Urinary bladder (tissue), 4 donors: Measurements from ENCODE around the gene FIGLA. TPM values are rescaled to one million over a fixed set of nuclear protein-coding genes. Genes with fewer than 3 reads are reported as not detected.

ENCODE experiments used
- DNase-seq: peaks from one replicate; pipeline ENCODE4 v3.0.0-alpha.2; 2015; ENCODE audit errors: extremely low spot score
- H3K27ac ChIP-seq: one replicate; pipeline ENCODE4 v1.5.1; 2013; ENCODE audit warnings: low read depth, mild to moderate bottlenecking, moderate library complexity
- H3K36me3 ChIP-seq: one replicate; pipeline ENCODE4 v1.6.1; 2013; ENCODE audit warnings: mild to moderate bottlenecking, moderate library complexity; ENCODE audit not compliant: insufficient read depth
- H3K4me1 ChIP-seq: one replicate; pipeline ENCODE4 v1.6.1; 2013; ENCODE audit warnings: mild to moderate bottlenecking, moderate library complexity; ENCODE audit not compliant: insufficient read depth
- H3K4me3 ChIP-seq: one replicate; pipeline ENCODE4 v1.5.1; 2013; ENCODE audit warnings: low read depth, low read length
- WGBS: extraction: QIAGEN DNeasy Blood & Tissue Kit; methylation state at CpG from one replicate; pipeline ENCODE4 v1.1.7; 2013; 5-methylcytosine and 5-hydroxymethylcytosine counted together
- polyA plus RNA-seq: library from polyadenylated mRNA; stranded (reverse); fragments of 200-250 nt; gene quantifications from one replicate; pipeline ENCODE4 v1.2.3, GENCODE V29; 2013
- total RNA-seq: library from RNA; depleted of rRNA; stranded (reverse); fragments of >200 nt; gene quantifications from one replicate; pipeline ENCODE4 v1.2.3, GENCODE V29; 2014
- donor health status: healthy with polysubstance abuse.
- donor health status: healthy.

FIGLA gene
- total and polyA plus RNA-seq, 2 donors, result not detected

DNA sequence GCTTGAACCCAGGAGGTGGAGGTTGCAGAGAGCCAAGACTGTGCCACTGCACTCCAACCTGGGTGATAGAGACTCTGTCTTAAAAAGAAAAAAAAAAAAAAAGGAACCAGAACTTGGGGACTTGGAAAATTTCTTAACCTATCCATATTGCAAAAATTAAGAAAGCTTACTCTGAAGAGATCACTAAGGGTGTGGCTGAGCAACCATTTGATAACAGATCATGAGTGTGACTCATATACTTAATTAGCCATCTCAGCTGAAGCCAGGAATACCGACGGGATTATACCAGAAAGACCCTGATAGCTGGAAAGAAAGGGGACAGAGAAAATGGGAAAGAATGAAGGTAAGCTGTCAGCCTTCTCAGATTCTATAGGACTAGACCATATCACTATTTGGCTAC lies 15.3 kb downstream of the FIGLA start:
- H3K36me3 ChIP-seq, result no peaks in the 10 kb centered on the region
- H3K4me3 ChIP-seq, result no peak overlapping the region
- DNase-seq, result no peak
- H3K4me1 ChIP-seq, result no peaks in the 10 kb centered on the region
- H3K27ac ChIP-seq, result no peak overlapping the region
- WGBS, result 56% methylated on average over 2 of the region's 2 CpGs

DNA sequence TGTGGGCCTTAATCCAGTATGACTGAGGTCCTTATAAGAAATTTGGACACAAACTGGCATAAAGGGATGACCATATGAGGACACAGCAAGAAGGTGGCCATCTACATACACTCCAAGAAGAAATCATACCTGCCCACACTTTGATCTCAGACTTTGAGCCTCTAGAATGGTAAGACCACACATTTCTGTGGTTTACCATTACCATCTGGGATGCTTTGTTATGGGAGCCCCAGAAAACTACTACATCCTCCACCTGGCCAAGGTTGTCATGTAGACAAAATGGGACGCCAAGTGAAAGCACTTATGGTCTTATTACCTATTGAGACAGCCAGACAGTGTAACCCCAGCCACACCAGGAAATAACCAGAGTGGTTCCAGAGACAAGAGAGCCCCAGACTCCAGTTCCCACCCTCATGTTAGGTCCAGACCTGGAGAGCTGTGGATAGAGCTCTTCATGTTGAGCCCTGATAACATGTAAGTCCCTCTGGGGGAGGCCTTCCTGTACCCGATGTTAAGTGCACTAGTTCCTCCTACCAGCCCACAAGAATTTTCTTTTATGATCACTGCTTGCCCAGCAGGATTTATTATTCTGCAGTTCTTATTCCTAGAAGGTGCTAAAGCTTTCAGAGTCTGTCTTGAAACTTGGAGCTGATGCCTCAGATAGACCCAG lies 17.8 kb downstream of the FIGLA start:
- no peaks in the 10 kb centered on the region for H3K36me3 ChIP-seq
- WGBS, result 77% methylated on average over 2 of the region's 2 CpGs
- peaks cover 1% of the 10 kb centered on the region for H3K4me1 ChIP-seq
- DNase-seq, result no peak
- no peak overlapping the region for H3K4me3 ChIP-seq
- no peak overlapping the region for H3K27ac ChIP-seq

DNA sequence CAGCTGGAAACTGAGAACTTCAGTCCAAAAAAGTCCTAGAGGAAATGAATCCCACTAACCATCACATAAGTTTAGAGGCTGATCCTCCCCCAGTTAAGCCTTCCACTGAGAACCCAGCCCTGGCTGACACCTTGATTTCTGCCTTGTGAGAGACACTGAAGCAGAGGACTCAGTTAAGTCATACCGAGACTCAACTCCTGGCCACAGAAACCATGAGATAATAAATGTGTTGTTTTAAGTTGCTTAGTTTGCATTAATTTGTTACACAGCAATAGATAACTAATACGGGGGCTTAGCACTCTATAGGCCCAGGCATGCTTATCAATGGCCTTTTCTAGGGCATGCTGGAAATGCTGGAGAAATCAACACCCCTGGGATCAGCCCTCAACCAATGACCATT lies 19.0 kb downstream of the FIGLA start:
- no peaks in the 10 kb centered on the region for H3K36me3 ChIP-seq
- DNase-seq, result no peak
- peaks cover 3% of the 10 kb centered on the region for H3K4me1 ChIP-seq
- 80% methylated on average over 2 of the region's 2 CpGs for WGBS
- no peak overlapping the region for H3K4me3 ChIP-seq
- H3K27ac ChIP-seq, result no peak overlapping the region

DNA sequence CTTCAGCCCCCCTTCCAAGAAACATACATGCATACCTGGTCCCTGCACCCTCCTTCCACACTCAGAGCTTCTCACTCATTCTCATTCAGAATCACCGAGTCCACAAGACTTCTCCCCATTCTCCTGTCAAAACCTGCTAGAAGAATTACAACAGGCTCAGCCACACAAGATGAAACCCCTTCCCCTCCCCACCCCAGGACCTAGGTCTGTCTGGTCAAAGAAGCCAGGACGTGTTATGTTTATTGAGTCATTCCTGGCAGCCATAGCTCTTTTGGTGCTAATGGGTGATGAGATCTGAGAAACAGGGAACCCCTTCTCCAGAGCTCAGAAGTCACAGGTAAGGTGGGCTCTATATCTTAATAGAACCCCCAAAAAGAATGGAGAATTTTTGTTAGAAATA lies 21.0 kb downstream of the FIGLA start:
- WGBS, result 34% methylated on average over 2 of the region's 2 CpGs
- Histone ChIP-seq H3K27ac (no peak overlapping the region), H3K4me3 (no peak overlapping the region), H3K36me3 (no peaks in the 10 kb centered on the region), H3K4me1 (peaks cover 3% of the 10 kb centered on the region)
- DNase-seq, result no peak

DNA sequence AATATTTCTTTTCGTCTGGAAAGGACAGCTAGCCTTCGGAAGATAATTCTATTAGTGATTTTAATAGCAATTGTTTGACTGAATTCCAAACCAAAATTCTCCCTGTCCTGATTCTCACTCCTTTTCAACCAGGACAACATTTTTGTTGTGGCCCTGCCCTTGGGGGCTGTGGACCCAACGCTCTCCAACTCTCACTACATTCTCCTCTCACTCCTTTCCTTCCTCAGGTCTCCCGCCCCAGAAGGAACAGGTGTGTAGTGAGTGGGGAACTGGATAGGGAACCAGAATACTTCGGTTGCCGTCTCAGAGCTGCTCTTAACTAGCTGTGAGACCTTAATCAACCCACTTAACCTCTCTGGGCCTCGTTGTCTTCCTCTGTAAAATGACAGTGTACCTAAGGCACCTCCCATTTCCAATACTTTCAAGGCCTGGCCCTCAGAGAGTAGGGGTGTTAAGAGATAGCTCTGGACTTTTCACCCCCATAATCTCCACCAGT lies 21.8 kb downstream of the FIGLA start:
- DNase-seq, result no peak
- Histone ChIP-seq H3K4me3 (no peak overlapping the region), H3K27ac (no peak overlapping the region), H3K36me3 (no peaks in the 10 kb centered on the region), H3K4me1 (peaks cover 3% of the 10 kb centered on the region)
- 51% methylated on average over 7 of the region's 7 CpGs for WGBS

DNA sequence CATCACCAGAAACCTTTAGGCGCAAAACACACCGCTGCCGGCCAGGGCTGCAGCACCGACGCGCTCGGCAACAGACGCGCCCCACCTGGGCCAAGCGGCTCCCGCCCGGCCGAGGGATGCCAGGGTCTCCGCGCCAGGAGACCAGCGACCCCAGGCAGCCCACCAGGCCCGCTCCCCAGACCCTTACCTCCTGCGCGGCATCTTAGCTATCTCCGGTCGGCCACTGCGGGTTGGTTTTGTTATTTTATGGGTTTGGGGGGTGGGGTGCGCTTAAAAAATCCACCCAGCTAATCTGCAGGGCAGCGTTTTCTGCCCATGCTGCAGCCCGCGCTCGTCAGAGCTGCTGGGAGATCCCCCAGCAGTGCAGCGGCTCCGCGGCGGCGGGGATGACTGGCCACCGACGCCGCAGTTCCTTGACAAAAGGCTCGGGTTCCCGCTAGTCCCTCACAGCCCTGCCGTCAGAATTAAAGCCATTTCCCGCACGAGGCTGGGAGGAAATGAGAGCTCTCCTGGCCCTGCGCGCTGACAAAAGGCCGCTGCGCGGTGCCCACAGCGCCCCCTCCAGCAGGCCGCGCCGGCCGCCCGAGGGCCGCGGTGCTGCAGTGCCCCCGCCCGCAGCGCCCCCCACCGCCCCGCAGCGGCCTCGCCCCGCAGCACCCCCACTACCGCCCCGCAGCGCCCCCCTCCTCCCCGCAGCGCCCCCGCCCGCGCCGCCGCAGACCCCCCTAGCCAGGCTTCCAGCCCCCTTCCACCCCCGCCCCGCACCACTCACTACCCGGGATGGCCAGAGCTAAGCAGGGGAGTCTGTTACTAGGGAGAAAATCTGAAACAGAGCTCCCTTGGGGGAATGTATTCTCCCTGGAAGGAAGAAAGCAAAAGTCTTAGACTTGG lies 22.5 kb downstream of the FIGLA start, which contains the start of gene ADD2:
ADD2 (minus strand) TSS at position 502 of the 891 bp plus-strand sequence. CDS start 61,792 bp downstream, outside the sequence.
- WGBS, result 2% methylated on average over 74 of the region's 74 CpGs
- Histone ChIP-seq H3K27ac (no peak within 1 kb of the TSS), H3K4me1 (peaks cover 3% of the 10 kb centered on the region), H3K4me3 (peak within 1 kb of the TSS; percentile 23), H3K36me3 (no peaks in the 10 kb centered on the region)
- peak; percentile 21 for DNase-seq

DNA sequence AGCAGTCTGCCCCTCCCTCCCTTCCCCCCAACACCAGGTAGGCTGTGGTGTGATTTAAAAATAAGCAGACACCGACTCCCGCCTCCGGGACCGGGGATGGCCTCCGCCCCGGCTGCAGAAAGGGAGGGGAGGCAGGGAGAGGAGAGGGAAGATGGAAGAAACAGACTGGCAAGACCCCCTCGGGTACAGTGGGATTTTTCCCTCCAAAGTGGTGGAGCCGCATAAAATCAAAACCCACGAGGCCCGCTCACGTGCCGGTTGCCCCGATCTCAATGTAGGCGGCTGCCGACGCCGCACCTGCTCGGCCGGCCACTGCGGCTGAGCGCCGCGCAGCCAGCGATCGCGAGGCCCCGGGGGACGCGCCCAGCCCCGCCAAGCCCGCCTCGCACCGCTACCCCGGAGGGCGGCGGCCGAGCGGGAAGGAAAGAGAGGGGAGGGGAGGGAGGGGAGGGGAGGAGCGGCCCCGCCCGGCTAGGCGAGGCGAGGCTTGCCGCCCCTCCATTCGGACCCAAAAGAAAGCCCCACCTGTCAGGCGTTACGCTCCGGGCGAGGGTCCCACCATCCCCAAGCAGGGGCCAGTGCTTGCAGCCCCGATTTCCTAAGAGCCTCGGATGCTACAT lies 23.3 kb downstream of the FIGLA start:
- no peaks in the 10 kb centered on the region for H3K36me3 ChIP-seq
- no peak for DNase-seq
- H3K4me3 ChIP-seq, result peak overlapping the region; percentile 23
- no peak overlapping the region for H3K27ac ChIP-seq
- under 1% methylated on average over 51 of the region's 51 CpGs for WGBS
- peaks cover 3% of the 10 kb centered on the region for H3K4me1 ChIP-seq

DNA sequence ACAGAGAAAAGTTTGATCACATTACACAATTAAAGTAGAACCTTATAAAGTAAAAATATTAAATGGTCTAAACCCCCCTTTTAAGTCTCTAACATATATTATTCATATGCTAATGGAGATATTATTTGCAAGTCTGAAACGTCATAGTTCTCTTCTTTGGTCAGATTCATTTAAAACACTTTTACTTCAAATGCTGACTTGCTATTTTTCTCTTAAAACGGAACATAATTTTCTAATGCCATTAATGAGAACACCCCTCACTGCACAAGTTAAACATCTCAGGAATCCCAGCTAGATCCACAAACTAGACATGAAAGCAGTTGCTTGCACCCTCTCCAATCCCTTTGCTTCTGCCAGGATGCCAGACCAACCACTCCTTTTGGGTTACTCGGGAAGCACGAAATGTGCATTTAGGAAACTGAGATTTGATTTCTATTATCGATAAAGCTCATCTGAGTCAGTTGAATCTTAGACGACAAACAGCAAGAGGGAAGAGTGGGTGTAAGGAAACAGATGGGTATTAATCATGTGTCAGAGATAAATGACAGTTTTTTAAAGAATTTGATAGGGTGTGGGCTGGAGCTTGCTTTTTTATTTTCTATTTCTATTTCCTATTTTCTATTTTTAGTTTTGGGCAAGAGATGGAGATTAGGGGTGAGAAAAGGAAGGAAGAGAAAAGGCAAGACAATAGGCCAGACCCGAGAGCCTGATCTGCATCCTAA lies 23.9 kb downstream of the FIGLA start:
- H3K27ac ChIP-seq, result no peak overlapping the region
- no peak overlapping the region for H3K4me3 ChIP-seq
- no peak for DNase-seq
- WGBS, result 13% methylated on average over 7 of the region's 7 CpGs
- H3K36me3 ChIP-seq, result no peaks in the 10 kb centered on the region
- peaks cover 3% of the 10 kb centered on the region for H3K4me1 ChIP-seq

DNA sequence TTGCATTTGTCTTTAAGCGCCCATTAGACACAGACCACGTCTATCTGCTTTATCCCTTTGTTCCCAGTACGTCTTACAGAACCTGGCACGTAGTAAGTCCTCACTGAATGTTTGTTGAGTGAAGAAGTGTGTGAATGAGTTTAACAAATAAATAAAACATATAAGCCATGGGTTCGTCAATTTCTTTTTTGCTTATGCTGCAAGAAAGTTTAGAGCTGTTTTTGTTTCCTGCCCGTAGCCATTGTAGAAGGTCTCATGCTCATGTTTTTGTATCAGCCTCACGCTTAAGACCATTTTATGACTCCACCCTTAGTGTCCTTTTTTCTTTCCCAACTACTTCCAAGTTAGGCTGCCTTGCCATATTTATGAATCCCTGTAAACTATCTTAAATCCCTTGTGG lies 24.9 kb downstream of the FIGLA start:
- Histone ChIP-seq H3K4me1 (peaks cover 3% of the 10 kb centered on the region), H3K27ac (no peak overlapping the region), H3K36me3 (no peaks in the 10 kb centered on the region), H3K4me3 (no peak overlapping the region)
- WGBS, result 84% methylated on average over 7 of the region's 7 CpGs
- DNase-seq, result no peak

DNA sequence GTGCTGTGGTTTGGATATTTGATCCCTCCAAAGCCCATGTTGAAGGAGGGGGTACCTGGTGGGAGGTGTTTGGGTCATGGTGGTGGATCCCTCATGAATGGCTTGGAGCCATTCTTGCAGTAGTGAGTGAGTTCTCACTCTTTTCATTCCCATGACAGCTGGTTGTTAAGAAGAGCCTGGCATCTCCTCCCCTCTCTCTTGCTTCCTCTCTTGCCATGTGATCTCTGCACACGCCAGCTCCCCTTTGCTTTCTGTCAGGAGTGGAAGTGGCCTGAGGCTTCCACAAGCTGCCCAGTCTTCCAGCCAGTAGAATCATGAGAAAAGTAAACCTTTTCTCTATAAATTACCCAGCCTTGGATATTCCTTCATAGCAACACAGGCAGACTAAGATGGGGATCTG lies 31.0 kb downstream of the FIGLA start:
- Histone ChIP-seq H3K27ac (no peak overlapping the region), H3K4me1 (no peaks in the 10 kb centered on the region), H3K36me3 (no peaks in the 10 kb centered on the region), H3K4me3 (no peak overlapping the region)
- DNase-seq, result no peak
- 52% methylated on average over 1 of the region's 1 CpG for WGBS

DNA sequence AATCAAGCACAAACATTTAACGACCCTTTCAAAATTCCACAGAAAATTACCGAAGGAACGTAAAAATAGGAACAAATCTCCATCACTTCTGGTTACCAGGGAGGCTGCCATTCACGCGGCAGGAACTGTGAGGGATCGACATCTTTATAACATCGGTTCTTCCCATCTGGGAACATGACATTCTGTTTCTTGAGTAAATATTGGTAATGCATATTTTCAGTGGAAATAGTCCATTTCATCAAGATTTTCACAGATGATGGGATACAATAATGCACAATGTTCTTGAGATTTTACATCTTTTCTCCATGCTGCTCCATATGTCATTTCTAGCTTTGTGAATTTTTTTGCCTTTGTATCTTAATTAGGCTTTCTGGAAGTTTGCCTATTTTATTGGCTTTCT lies 32.5 kb downstream of the FIGLA start:
- Histone ChIP-seq H3K27ac (no peak overlapping the region), H3K4me3 (no peak overlapping the region), H3K4me1 (no peaks in the 10 kb centered on the region), H3K36me3 (no peaks in the 10 kb centered on the region)
- DNase-seq, result no peak
- WGBS, result 83% methylated on average over 7 of the region's 7 CpGs

DNA sequence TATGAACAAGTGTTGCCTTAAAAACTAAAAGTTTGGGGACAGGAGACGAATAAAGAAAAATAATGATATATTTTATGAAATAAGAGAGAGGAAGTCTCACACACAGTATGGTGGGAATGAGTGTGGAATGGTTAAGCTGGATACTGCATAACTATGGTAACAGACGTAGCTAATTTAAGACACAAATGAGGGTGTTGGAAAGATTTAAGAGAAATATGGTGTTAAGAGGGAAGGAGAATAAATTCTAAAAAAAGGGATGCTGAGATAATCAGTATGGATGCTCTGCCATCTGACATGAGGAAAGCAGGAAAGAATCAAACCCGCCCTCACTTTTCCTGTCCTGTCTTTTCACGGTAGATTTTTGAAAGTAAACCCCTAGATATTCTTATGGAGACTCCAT lies 33.1 kb downstream of the FIGLA start:
- no peaks in the 10 kb centered on the region for H3K4me1 ChIP-seq

DNA sequence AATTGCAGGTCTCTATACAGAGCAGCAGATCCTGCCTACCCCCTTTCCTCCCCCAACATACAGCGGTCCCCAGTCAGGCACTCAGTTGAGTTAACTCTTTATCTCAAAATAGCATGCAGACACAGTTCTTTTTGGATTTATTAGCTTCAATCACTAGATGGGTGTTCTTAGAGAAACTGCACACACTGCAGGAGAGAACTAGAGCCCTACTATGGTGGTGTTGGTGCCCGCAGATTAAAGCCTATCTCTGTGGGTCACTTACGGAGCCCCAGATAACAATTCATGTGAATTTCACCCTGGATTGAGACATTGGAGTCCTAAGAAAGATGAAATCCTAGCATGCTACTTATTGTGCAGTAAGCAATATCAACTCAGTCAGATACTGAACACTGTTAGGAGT lies 34.3 kb downstream of the FIGLA start:
- no peak for DNase-seq
- Histone ChIP-seq H3K36me3 (no peaks in the 10 kb centered on the region), H3K4me3 (no peak overlapping the region), H3K4me1 (no peaks in the 10 kb centered on the region), H3K27ac (no peak overlapping the region)
- WGBS, result 77% methylated on average over 3 of the region's 3 CpGs

More for the DNA sequence above, 33.1 kb downstream of the FIGLA start:
- Histone ChIP-seq H3K36me3 (no peaks in the 10 kb centered on the region), H3K27ac (no peak overlapping the region), H3K4me3 (no peak overlapping the region)
- no peak for DNase-seq
- WGBS, result 70% methylated on average over 4 of the region's 4 CpGs
